Stomach (tissue), 9 donors: ENCODE data around the gene C11orf54. TPM values are rescaled to one million over a fixed set of nuclear protein-coding genes. Genes with fewer than 3 reads are reported as not detected.

Experiments used
- DNase-seq, 2 donors: peaks; one replicate each; pipeline versions ENCODE4 v3.0.0 to v3.0.0-alpha.2; 2013 to 2019
- H3K27ac ChIP-seq, 5 donors: fragments of 200-600 bp in 4 of 5; sonication (generic) in 4 of 5; one replicate each; pipeline ENCODE4 v1.5.1; 2013 to 2019; ENCODE audit warnings: mild to moderate bottlenecking in 1 of 5, moderate library complexity in 1 of 5
- H3K27me3 ChIP-seq, 3 donors: fragments of 200-600 bp; sonication (generic); one replicate each; pipeline ENCODE4 v1.5.1; 2017 to 2019; ENCODE audit warnings: mixed run types in 1 of 3
- H3K36me3 ChIP-seq, 4 donors: fragments of 200-600 bp; sonication (generic); 1 replicate in 3 of 4; 2 replicates in 1 of 4; pipeline ENCODE4 v1.5.1; 2016 to 2019
- H3K4me1 ChIP-seq, 4 donors: fragments of 200-600 bp; sonication (generic); one replicate each; pipeline ENCODE4 v1.5.1; 2016 to 2019
- H3K4me3 ChIP-seq, 4 donors: fragments of 200-600 bp; sonication (generic) in 3 of 4; one replicate each; pipeline ENCODE4 v1.5.1; 2016 to 2019; ENCODE audit warnings: mild to moderate bottlenecking in 1 of 4
- H3K9me3 ChIP-seq, 4 donors: fragments of 200-600 bp; sonication (generic); one replicate each; pipeline ENCODE4 v1.5.1; 2016 to 2019
- EP300 ChIP-seq: sonication (generic); formaldehyde crosslinking; IDR thresholded peaks from one replicate; pipeline ENCODE4 v1.6.1; 2017; ENCODE audit warnings: antibody characterized with exemption
- POLR2A ChIP-seq, 4 donors: fragments of 450-650 bp; IDR thresholded peaks; one replicate each; pipeline ENCODE4 v1.6.1; 2016; ENCODE audit warnings: antibody characterized with exemption in 4 of 4, control low read depth in 2 of 4, mild to moderate bottlenecking in 1 of 4, moderate library complexity in 1 of 4
- POLR2AphosphoS5 ChIP-seq, 3 donors: sonication (generic); formaldehyde crosslinking; IDR thresholded peaks; one replicate each; pipeline ENCODE4 v1.6.1; 2016; ENCODE audit warnings: antibody characterized with exemption in 3 of 3
- WGBS, 5 donors: extraction: QIAGEN DNeasy Blood & Tissue Kit in 3 of 5; methylation state at CpG; one replicate each; pipeline versions ENCODE4 v1.1.5 to v1.1.7; 2013 to 2018; 5-methylcytosine and 5-hydroxymethylcytosine counted together
- intact Hi-C: fragments of 100-400 bp; cut with DNase I; formaldehyde crosslinking; loops from one replicate; pipeline ENCODE4 v1.15.1; 2023; ENCODE audit warnings: low total_unique reads
- polyA plus RNA-seq, 3 donors: library from polyadenylated mRNA; stranded (reverse); fragments of 200-250 nt; gene quantifications; one replicate each; pipeline ENCODE4 v1.2.3, GENCODE V29; 2013
- total RNA-seq, 5 donors: library from RNA; depleted of rRNA; stranded (reverse); fragments of >200 nt; gene quantifications; one replicate each; pipeline versions ENCODE4 v1.1.0 to v1.2.3, GENCODE V29; 2014 to 2016
- TF ChIP-seq, protein P1 (sequence below), 7 experiments: fragments of 450-650 bp in 4 of 7; fragments of 200-600 bp in 3 of 7; sonication (generic) in 3 of 7; IDR thresholded peaks; one replicate each; pipeline ENCODE4 v1.5.1; 2016 to 2019; ENCODE audit warnings: antibody characterized with exemption in 7 of 7, control low read depth in 2 of 7, mild to moderate bottlenecking in 1 of 7
- donor health status: healthy with polysubstance abuse.
- donor health status: Bipolar disorder and iron deficiency.
- donor health status: healthy.

The C11orf54 gene
- total and polyA plus RNA-seq, 8 donors = 11.5 to 236 (median 27.8) TPM

DNA sequence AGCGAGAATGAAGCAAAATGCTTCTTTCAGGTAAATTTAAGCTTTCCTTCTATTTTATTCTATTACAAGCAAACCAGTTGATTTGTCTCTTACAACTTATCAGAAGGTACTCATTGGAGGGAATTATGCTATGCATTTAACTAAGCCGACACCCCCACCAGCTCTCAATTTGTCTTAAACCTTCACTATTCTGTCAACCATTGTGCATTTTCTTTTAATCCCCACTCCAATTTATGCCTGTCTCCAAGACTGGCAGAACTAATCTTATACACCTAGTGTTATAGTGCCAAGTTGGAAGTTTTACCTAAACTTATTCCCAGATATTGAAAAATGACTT, 12.7 kb upstream of the C11orf54 start:
- intact Hi-C loops = no loop called here
- no peak for TF ChIP-seq POLR2A (IDR thresholded peaks at IDR 0.05)
- TF ChIP-seq, protein P1, sequence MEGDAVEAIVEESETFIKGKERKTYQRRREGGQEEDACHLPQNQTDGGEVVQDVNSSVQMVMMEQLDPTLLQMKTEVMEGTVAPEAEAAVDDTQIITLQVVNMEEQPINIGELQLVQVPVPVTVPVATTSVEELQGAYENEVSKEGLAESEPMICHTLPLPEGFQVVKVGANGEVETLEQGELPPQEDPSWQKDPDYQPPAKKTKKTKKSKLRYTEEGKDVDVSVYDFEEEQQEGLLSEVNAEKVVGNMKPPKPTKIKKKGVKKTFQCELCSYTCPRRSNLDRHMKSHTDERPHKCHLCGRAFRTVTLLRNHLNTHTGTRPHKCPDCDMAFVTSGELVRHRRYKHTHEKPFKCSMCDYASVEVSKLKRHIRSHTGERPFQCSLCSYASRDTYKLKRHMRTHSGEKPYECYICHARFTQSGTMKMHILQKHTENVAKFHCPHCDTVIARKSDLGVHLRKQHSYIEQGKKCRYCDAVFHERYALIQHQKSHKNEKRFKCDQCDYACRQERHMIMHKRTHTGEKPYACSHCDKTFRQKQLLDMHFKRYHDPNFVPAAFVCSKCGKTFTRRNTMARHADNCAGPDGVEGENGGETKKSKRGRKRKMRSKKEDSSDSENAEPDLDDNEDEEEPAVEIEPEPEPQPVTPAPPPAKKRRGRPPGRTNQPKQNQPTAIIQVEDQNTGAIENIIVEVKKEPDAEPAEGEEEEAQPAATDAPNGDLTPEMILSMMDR (IDR thresholded peaks at IDR 0.05) = no peak
- no peak for TF ChIP-seq EP300
- no peak for TF ChIP-seq POLR2AphosphoS5 (IDR thresholded peaks at IDR 0.05)
- peak overlapping the region in 1 of 5 donors; percentile 34 for H3K27ac ChIP-seq
- no peaks in the 10 kb centered on the region for H3K27me3 ChIP-seq
- DNase-seq = no peak
- WGBS, 5 donors = 93 to 97% (median 94%) methylated on average over 2 of the region's 2 CpGs
- peaks cover 0 to 20% (median 8%) of the 10 kb centered on the region in 4 donors for H3K4me1 ChIP-seq
- no peaks in the 10 kb centered on the region for H3K9me3 ChIP-seq
- peaks cover 66 to 99% (median 96%) of the 10 kb centered on the region in 4 donors for H3K36me3 ChIP-seq
- H3K4me3 ChIP-seq = no peak overlapping the region

DNA sequence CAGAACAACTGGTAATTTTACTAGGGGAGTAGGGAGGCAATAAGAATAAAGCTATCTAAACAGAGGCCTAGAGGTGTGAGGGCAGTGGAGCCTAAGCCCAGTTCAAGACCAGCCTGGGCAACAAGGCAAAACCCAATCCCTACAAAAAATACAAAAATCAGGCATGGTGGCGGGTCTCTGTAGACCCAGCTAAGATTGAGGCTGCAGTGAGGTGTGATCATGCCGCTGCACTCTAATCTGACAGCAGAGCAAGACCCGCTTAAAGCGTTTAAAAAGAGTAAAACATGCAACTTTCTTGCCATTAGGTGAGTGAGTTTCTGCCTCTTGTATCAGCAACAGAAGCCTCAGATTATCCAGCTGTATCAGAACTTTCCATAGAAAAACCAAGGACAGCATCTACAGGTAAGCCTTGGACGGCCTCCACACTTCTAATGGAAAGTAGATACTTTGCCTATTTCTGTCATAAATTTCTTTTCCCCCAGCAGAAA, 12.3 kb upstream of the C11orf54 start:
- no peak for DNase-seq
- intact Hi-C loops = no loop called here
- peaks cover 66 to 99% (median 97%) of the 10 kb centered on the region in 4 donors for H3K36me3 ChIP-seq

DNA sequence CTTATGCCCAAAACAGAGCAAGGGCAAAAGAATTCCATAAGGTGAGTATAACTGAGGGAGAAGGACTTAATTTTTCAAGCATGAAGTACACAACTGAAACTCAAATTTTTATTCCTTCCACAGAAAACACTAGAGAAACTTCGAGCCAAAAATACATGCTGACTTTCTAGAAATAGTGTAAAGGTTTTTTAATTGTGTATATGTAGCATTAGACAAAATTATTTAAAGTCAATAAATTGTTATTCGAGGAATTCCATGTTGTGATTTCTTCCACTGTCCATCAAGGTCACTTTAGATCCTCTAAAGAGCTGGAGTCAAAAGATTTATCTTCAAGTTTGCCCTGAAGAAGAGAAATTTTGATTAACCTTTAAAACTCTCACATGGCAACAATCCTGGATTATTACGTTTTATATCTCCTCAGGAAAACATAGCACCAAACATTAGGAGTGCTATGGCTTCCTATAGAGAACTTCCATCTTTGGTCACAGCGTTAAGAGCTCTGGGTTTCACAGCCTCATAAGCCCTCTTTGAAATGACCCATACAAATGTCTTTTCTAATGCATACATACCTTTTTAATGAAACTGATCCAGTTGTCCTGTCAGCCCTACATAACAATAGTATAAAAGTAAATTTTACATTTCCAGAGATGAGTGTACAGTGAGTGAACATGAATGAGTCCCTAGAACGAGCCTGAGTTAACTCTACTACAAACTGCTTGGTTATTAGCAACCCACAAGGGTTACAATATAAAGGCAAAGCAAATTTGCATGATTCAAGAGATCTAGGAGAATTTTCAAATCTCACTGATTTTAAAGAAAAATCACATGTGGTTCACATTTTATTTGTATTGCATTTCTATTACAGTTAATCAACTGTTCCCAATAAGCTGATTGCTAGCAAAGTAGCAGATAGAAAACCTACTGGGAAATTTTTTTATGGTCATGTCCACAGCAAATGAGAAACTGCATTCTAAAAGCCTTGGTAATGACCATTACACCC, 11.1 kb upstream of the C11orf54 start:
- Histone ChIP-seq H3K9me3 (no peaks in the 10 kb centered on the region), H3K36me3 (peaks cover 71 to 100% (median 100%) of the 10 kb centered on the region in 4 donors), H3K27ac (peak overlapping the region in 1 of 5 donors; percentile 5), H3K4me3 (no peak overlapping the region), H3K4me1 (peaks cover 0 to 37% (median 16%) of the 10 kb centered on the region in 4 donors), H3K27me3 (no peaks in the 10 kb centered on the region)
- no peak for DNase-seq
- TF ChIP-seq, protein P1 (IDR thresholded peaks at IDR 0.05) = no peak
- TF ChIP-seq POLR2A (IDR thresholded peaks at IDR 0.05) (no peak), EP300 (no peak), POLR2AphosphoS5 (IDR thresholded peaks at IDR 0.05) (no peak)
- WGBS, 5 donors = 85 to 89% (median 86%) methylated on average over 5 of the region's 5 CpGs
- intact Hi-C loops = no loop called here

More for the DNA sequence above, 12.3 kb upstream of the C11orf54 start:
- no peak overlapping the region for H3K4me3 ChIP-seq
- no peaks in the 10 kb centered on the region for H3K27me3 ChIP-seq
- 94 to 97% (median 95%) methylated on average over 5 of the region's 5 CpGs for WGBS, 5 donors
- H3K4me1 ChIP-seq = peaks cover 0 to 24% (median 8%) of the 10 kb centered on the region in 4 donors
- TF ChIP-seq, protein P1 (IDR thresholded peaks at IDR 0.05) = no peak
- TF ChIP-seq POLR2A (IDR thresholded peaks at IDR 0.05) (no peak), POLR2AphosphoS5 (IDR thresholded peaks at IDR 0.05) (no peak), EP300 (no peak)
- H3K9me3 ChIP-seq = no peaks in the 10 kb centered on the region
- H3K27ac ChIP-seq = peak overlapping the region in 1 of 5 donors; percentile 34

DNA sequence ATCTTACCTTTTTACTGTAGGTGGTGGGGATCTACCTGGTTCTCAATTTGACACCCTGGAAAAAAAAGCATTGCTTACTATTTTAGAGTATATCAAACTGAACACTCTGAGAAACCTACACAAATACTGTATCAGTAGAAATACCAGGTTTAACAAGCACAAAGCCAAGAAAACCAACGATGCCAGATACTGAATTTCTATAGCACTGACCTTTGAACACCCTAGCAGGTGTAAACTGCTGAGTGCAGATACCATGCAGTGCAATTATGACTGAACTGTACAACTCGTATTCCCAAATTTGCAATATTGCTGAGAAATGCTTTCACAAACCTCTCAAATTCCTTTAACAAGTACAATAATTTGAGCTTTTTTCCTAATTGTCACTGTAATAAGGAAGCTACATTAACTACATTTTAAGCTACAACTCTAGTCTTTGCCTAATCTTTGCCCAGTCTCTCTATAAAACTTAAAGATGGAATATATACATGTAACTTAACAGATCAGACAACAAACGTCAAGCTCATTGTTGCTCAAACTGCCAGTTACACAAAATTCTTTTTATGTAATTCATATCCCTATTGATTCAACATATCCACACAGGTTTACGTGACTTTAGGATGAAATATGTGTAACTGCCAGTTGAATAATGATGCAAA, 9.1 kb upstream of the C11orf54 start:
- 40 to 56% (median 54%) methylated on average over 4 of the region's 4 CpGs for WGBS, 5 donors
- Histone ChIP-seq H3K27me3 (no peaks in the 10 kb centered on the region), H3K4me3 (no peak overlapping the region), H3K9me3 (no peaks in the 10 kb centered on the region), H3K36me3 (peaks cover 74 to 100% (median 100%) of the 10 kb centered on the region in 4 donors), H3K4me1 (peaks cover 7 to 56% (median 30%) of the 10 kb centered on the region in 4 donors), H3K27ac (no peak overlapping the region)
- TF ChIP-seq, protein P1 (IDR thresholded peaks at IDR 0.05) = no peak
- TF ChIP-seq EP300 (no peak), POLR2AphosphoS5 (IDR thresholded peaks at IDR 0.05) (peak in 1 of 3 donors; percentile 6)
- intact Hi-C loops = no loop called here
- no peak for DNase-seq
